H9 (cell line): ENCODE measurements around the gene NAPG. TPM values are rescaled to one million over a fixed set of nuclear protein-coding genes. Genes with fewer than 3 reads are reported as not detected.
"Not testable (repeated sequence)": the region's sequence is repeated elsewhere in the genome, so short reads cannot be mapped to it uniquely, and the experiment has no call there.

ENCODE experiments used
- DNase-seq: peaks from one replicate; pipeline ENCODE4 v3.0.0-alpha.2; 2017
- H2AFZ ChIP-seq: one replicate; pipeline ENCODE4 v1.6.1; 2013; ENCODE audit warnings: mild to moderate bottlenecking, low read length, control low read depth, moderate library complexity
- H2AK5ac ChIP-seq: 2 replicates; pipeline ENCODE4 v1.6.1; 2013; ENCODE audit warnings: low read length, control low read depth, mixed read lengths; ENCODE audit not compliant: insufficient read length
- H2BK120ac ChIP-seq: one replicate; pipeline ENCODE4 v1.6.1; 2013; ENCODE audit warnings: low read depth, mild to moderate bottlenecking, low read length, control low read depth, inconsistent platforms; ENCODE audit not compliant: poor library complexity, severe bottlenecking
- H2BK12ac ChIP-seq: 2 replicates; pipeline ENCODE4 v1.6.1; 2013; ENCODE audit warnings: low read length, control low read depth, mixed read lengths, low read depth; ENCODE audit not compliant: insufficient read length
- H2BK15ac ChIP-seq: 2 replicates; pipeline ENCODE4 v1.6.1; 2013; ENCODE audit warnings: low read depth, low read length, control low read depth
- H2BK20ac ChIP-seq: one replicate; pipeline ENCODE4 v1.6.1; 2013; ENCODE audit warnings: low read depth, mild to moderate bottlenecking, low read length, control low read depth, inconsistent platforms; ENCODE audit not compliant: poor library complexity, severe bottlenecking
- H2BK5ac ChIP-seq: 2 replicates; pipeline ENCODE4 v1.6.1; 2013; ENCODE audit warnings: low read length, control low read depth, mixed read lengths; ENCODE audit not compliant: insufficient read length
- H3K14ac ChIP-seq: 2 replicates; pipeline ENCODE4 v1.6.1; 2013; ENCODE audit warnings: low read length, control low read depth; ENCODE audit not compliant: insufficient read depth
- H3K18ac ChIP-seq: 2 replicates; pipeline ENCODE4 v1.6.1; 2013; ENCODE audit warnings: low read depth, mild to moderate bottlenecking, mixed read lengths, low read length, control low read depth; ENCODE audit not compliant: insufficient read length
- H3K23ac ChIP-seq: 2 replicates; pipeline ENCODE4 v1.6.1; 2013; ENCODE audit warnings: low read length, control low read depth, mixed read lengths, low read depth; ENCODE audit not compliant: insufficient read length
- H3K23me2 ChIP-seq: 2 replicates; pipeline ENCODE4 v1.6.1; 2013; ENCODE audit warnings: low read depth, mild to moderate bottlenecking, mixed read lengths, low read length, control low read depth; ENCODE audit not compliant: insufficient read length, poor library complexity, severe bottlenecking
- H3K27ac ChIP-seq: 2 replicates; pipeline ENCODE4 v1.5.1; 2013; ENCODE audit warnings: low read length, control low read depth, mixed read lengths, low read depth; ENCODE audit not compliant: insufficient read length
- H3K27me3 ChIP-seq: 2 replicates; pipeline ENCODE4 v1.6.1; 2013; ENCODE audit warnings: low read length, control low read depth, inconsistent platforms; ENCODE audit not compliant: insufficient read depth
- H3K4ac ChIP-seq: 2 replicates; pipeline ENCODE4 v1.6.1; 2013; ENCODE audit warnings: low read depth, mild to moderate bottlenecking, control low read depth, inconsistent platforms, low read length, moderate library complexity
- H3K4me1 ChIP-seq: 2 replicates; pipeline ENCODE4 v1.6.1; 2013; ENCODE audit warnings: low read length, control low read depth, inconsistent platforms; ENCODE audit not compliant: insufficient read depth
- H3K4me2 ChIP-seq: 2 replicates; pipeline ENCODE4 v1.6.1; 2013; ENCODE audit warnings: low read length, control low read depth, mixed read lengths; ENCODE audit not compliant: insufficient read length, insufficient read depth
- H3K56ac ChIP-seq: 2 replicates; pipeline ENCODE4 v1.6.1; 2013; ENCODE audit warnings: low read depth, mild to moderate bottlenecking, mixed read lengths, low read length, control low read depth; ENCODE audit not compliant: insufficient read length
- H3K79me1 ChIP-seq: 2 replicates; pipeline ENCODE4 v1.6.1; 2013; ENCODE audit warnings: low read depth, mild to moderate bottlenecking, moderate library complexity, low read length, control low read depth, inconsistent platforms; ENCODE audit not compliant: insufficient read depth, poor library complexity, severe bottlenecking
- H3K79me2 ChIP-seq: 2 replicates; pipeline ENCODE4 v1.6.1; 2013; ENCODE audit warnings: low read length, control low read depth, inconsistent platforms; ENCODE audit not compliant: insufficient read depth
- H3K9ac ChIP-seq: 2 replicates; pipeline ENCODE4 v1.6.1; 2013; ENCODE audit warnings: low read length, control low read depth, mixed read lengths; ENCODE audit not compliant: insufficient read length; ENCODE audit errors: extremely low read depth
- H3K9me3 ChIP-seq: one replicate; pipeline ENCODE4 v1.6.1; 2013; ENCODE audit warnings: low read depth, low read length, inconsistent platforms; ENCODE audit not compliant: control insufficient read depth
- H3T11ph ChIP-seq: one replicate; pipeline ENCODE4 v1.6.1; 2013; ENCODE audit warnings: mild to moderate bottlenecking, low read length, control low read depth, inconsistent platforms
- H4K20me1 ChIP-seq: one replicate; pipeline ENCODE4 v1.6.1; 2013; ENCODE audit not compliant: control insufficient read depth, insufficient read length, insufficient read depth
- H4K5ac ChIP-seq: 2 replicates; pipeline ENCODE4 v1.6.1; 2013; ENCODE audit warnings: low read depth, mild to moderate bottlenecking, mixed read lengths, low read length, control low read depth; ENCODE audit not compliant: insufficient read length
- H4K8ac ChIP-seq: replicated peaks from 2 replicates; pipeline ENCODE4 v1.6.1; 2013; ENCODE audit warnings: low read length, control low read depth, mixed read lengths, low read depth; ENCODE audit not compliant: insufficient read length
- H4K91ac ChIP-seq: 2 replicates; pipeline ENCODE4 v1.6.1; 2013; ENCODE audit warnings: low read depth, mild to moderate bottlenecking, moderate library complexity, mixed read lengths, low read length, control low read depth; ENCODE audit not compliant: insufficient read length
- H3K27ac Mint-ChIP-seq, 3 experiments: 2 replicates in 2 of 3; 3 replicates in 1 of 3; pipeline ENCODE4 v1.8.0; 2020 to 2021; ENCODE audit warnings: mixed read lengths in 3 of 3, mild to moderate bottlenecking in 1 of 3, moderate library complexity in 1 of 3
- H3K27me3 Mint-ChIP-seq: 2 replicates; pipeline ENCODE4 v1.8.0; 2021; ENCODE audit warnings: low read depth, mild to moderate bottlenecking, moderate library complexity, mixed read lengths
- H3K36me3 Mint-ChIP-seq, 3 experiments: 2 replicates in 2 of 3; 3 replicates in 1 of 3; pipeline ENCODE4 v1.8.0; 2020 to 2021; ENCODE audit warnings: low read depth in 3 of 3, mixed read lengths in 3 of 3; ENCODE audit not compliant: insufficient read depth in 1 of 3
- H3K4me1 Mint-ChIP-seq, 2 experiments: 2 replicates each; pipeline ENCODE4 v1.8.0; 2020; ENCODE audit warnings: mixed read lengths in 2 of 2
- H3K4me3 Mint-ChIP-seq, 2 experiments: 2 replicates in 1 of 2; 3 replicates in 1 of 2; pipeline ENCODE4 v1.8.0; 2020 to 2021; ENCODE audit warnings: mild to moderate bottlenecking in 2 of 2, mixed read lengths in 2 of 2, moderate library complexity in 1 of 2
- H3K9me3 Mint-ChIP-seq, 2 experiments: 2 replicates in 1 of 2; 3 replicates in 1 of 2; pipeline ENCODE4 v1.8.0; 2020; ENCODE audit warnings: mild to moderate bottlenecking in 2 of 2, mixed read lengths in 2 of 2, moderate library complexity in 1 of 2
- CTCF ChIP-seq: fragments of 200-600 bp; sonication (generic); conservative IDR thresholded peaks from 3 replicates; pipeline ENCODE4 v1.8.0; 2021; ENCODE audit warnings: antibody characterized with exemption, mild to moderate bottlenecking
- WGBS: extraction: QIAGEN DNeasy Blood & Tissue Kit; methylation state at CpG from one replicate; pipeline ENCODE4 v1.1.7; 2013; ENCODE audit warnings: missing lambda C conversion rate, low lambda C conversion rate, mixed read lengths; ENCODE audit not compliant: insufficient read length; ENCODE audit errors: extremely low coverage; 5-methylcytosine and 5-hydroxymethylcytosine counted together
- total RNA-seq: library from RNA; stranded (reverse); gene quantifications from 2 replicates; pipeline ENCODE4 v1.2.1, GENCODE V29; 2021

NAPG gene
- total RNA-seq, 1 experiment from 2014 or later = 30.9 TPM

- Histone ChIP-seq H2AK5ac (no peak overlapping the region), H3K27ac (no peak overlapping the region), H2AFZ (no peak overlapping the region), H2BK12ac (no peak overlapping the region), H3K27me3 (no peaks in the 10 kb centered on the region), H3T11ph (no peak overlapping the region), H2BK15ac (no peak overlapping the region), H3K14ac (no peak overlapping the region), H3K4me2 (no peak overlapping the region), H3K4ac (no peak overlapping the region), H3K9ac (no peak overlapping the region), H4K91ac (no peak overlapping the region), H3K56ac (no peak overlapping the region), H3K79me2 (no peaks in the 10 kb centered on the region), H3K18ac (no peak overlapping the region), H2BK20ac (no peak overlapping the region), H3K4me1 (no peaks in the 10 kb centered on the region), H3K9me3 (peaks cover 5% of the 10 kb centered on the region), H3K79me1 (no peaks in the 10 kb centered on the region), H3K23me2 (no peaks in the 10 kb centered on the region), H4K20me1 (no peaks in the 10 kb centered on the region), H3K23ac (no peak overlapping the region), H2BK5ac (no peak overlapping the region), H4K5ac (no peak overlapping the region), H2BK120ac (no peak overlapping the region), H4K8ac (no peak overlapping the region)
- TF ChIP-seq CTCF = no peak
- Mint-ChIP-seq H3K36me3 (peaks cover 57 to 92% (median 81%) of the 10 kb centered on the region in 3 experiments), H3K9me3 (peaks cover 6 to 10% of the 10 kb centered on the region in 2 experiments), H3K27me3 (no peaks in the 10 kb centered on the region), H3K27ac (no peak overlapping the region), H3K4me3 (no peak overlapping the region), H3K4me1 (peaks cover 0 to 5% of the 10 kb centered on the region in 2 experiments; a peak in 1 of 4 replicates)
- WGBS = no CpG with 5 or more reads among the region's 3 CpGs
- no peak for DNase-seq
These were observed 26.4 kb downstream of the NAPG start for GRCh38 chr18:10552226-10552625.

- not testable (repeated sequence) for H3K27me3 ChIP-seq, H3K4me1 ChIP-seq, H3K23ac ChIP-seq, H2AK5ac ChIP-seq, H2BK20ac ChIP-seq, H3K4me3 Mint-ChIP-seq, H2BK15ac ChIP-seq, DNase-seq, H3K27ac Mint-ChIP-seq, H4K20me1 ChIP-seq, H4K5ac ChIP-seq, H4K91ac ChIP-seq, H3K56ac ChIP-seq, H3K79me1 ChIP-seq, H4K8ac ChIP-seq, H3K18ac ChIP-seq, H3T11ph ChIP-seq, H2BK12ac ChIP-seq, H3K9me3 ChIP-seq, H3K23me2 ChIP-seq, H3K79me2 ChIP-seq, H3K27ac ChIP-seq, H3K27me3 Mint-ChIP-seq, H2BK120ac ChIP-seq, H3K4me2 ChIP-seq, H2AFZ ChIP-seq, H3K4ac ChIP-seq, H3K14ac ChIP-seq, H2BK5ac ChIP-seq, H3K9ac ChIP-seq
- peaks cover 10 to 12% of the 10 kb centered on the region in 2 experiments for H3K9me3 Mint-ChIP-seq
- no CpG with 5 or more reads among the region's 10 CpGs for WGBS
- H3K4me1 Mint-ChIP-seq = peaks cover 8 to 10% of the 10 kb centered on the region in 2 experiments
- peaks cover 52 to 69% (median 61%) of the 10 kb centered on the region in 3 experiments for H3K36me3 Mint-ChIP-seq
These were observed 30.4 kb downstream of the NAPG start for GRCh38 chr18:10556251-10556650.
